Activated naive CD4-positive, alpha-beta T cell treated with anti-CD3 and anti-CD28 coated beads for 36 hours (primary cell): ENCODE data around the gene B3GNT7. TPM values are rescaled to one million over a fixed set of nuclear protein-coding genes. Genes with fewer than 3 reads are reported as not detected.

Experiments used
- CTCF ChIA-PET: fragments of 350-600 bp; sonication (Branson Sonifier 250); formaldehyde crosslinking; loops from one replicate; lab custom pipeline; 2021; ENCODE audit warnings: antibody characterized with exemption; lab: Charles Lee
- DNase-seq: peaks from one replicate; pipeline ENCODE4 v3.0.0-alpha.2; 2020
- H3K27ac Mint-ChIP-seq: one replicate; pipeline ENCODE4 v1.8.0; 2021; ENCODE audit warnings: mild to moderate bottlenecking, mixed read lengths
- H3K27me3 Mint-ChIP-seq: one replicate; pipeline ENCODE4 v1.8.0; 2021; ENCODE audit warnings: low read depth, mixed read lengths
- H3K36me3 Mint-ChIP-seq: one replicate; pipeline ENCODE4 v1.8.0; 2021; ENCODE audit warnings: low read depth, mixed read lengths
- H3K4me1 Mint-ChIP-seq: one replicate; pipeline ENCODE4 v1.8.0; 2021; ENCODE audit warnings: low read depth, mixed read lengths
- H3K4me3 Mint-ChIP-seq: one replicate; pipeline ENCODE4 v1.8.0; 2021; ENCODE audit warnings: mild to moderate bottlenecking, moderate library complexity, mixed read lengths
- H3K9me3 Mint-ChIP-seq: one replicate; pipeline ENCODE4 v1.8.0; 2021; ENCODE audit warnings: mixed read lengths
- intact Hi-C: fragments of 100-400 bp; cut with micrococcal nuclease; formaldehyde crosslinking; loops from one replicate; pipeline ENCODE4 v1.15.1; 2023
- total RNA-seq, 2 experiments: library from RNA; stranded (reverse); gene quantifications; one replicate each; pipeline ENCODE4 v1.2.3, GENCODE V29; 2021

B3GNT7 gene
- total RNA-seq, 2 experiments from 2014 or later, result not detected

GRCh38 chr2:231392431-231393148 lies 2.9 kb upstream of the B3GNT7 start:
- no peaks in the 10 kb centered on the region for H3K36me3 Mint-ChIP-seq
- no peak for DNase-seq
- CTCF ChIA-PET, result no interaction called here
- no peak overlapping the region for H3K4me3 Mint-ChIP-seq
- no peak overlapping the region for H3K27ac Mint-ChIP-seq
- H3K4me1 Mint-ChIP-seq, result peaks cover 12% of the 10 kb centered on the region
- peaks cover 31% of the 10 kb centered on the region for H3K27me3 Mint-ChIP-seq
- intact Hi-C loops, result no loop called here
- H3K9me3 Mint-ChIP-seq, result no peaks in the 10 kb centered on the region

- Mint-ChIP-seq H3K36me3 (no peaks in the 10 kb centered on the region), H3K27ac (no peak overlapping the region), H3K9me3 (no peaks in the 10 kb centered on the region), H3K4me1 (peaks cover 12% of the 10 kb centered on the region), H3K27me3 (peaks cover 31% of the 10 kb centered on the region), H3K4me3 (no peak overlapping the region)
- intact Hi-C loops, result no loop called here
- peak; percentile 22 for DNase-seq
- CTCF ChIA-PET, result interaction anchor here (0.7 to 1.0 kb wide), 2 partner anchors 18 to 80 kb away, joined by 3 read pairs; no protein-coding TSS in a partner anchor
Measured at GRCh38 chr2:231393149-231394131, 2.1 kb upstream of the B3GNT7 start.

GRCh38 chr2:231394211-231395141 lies 1.0 kb upstream of the B3GNT7 start:
- Mint-ChIP-seq H3K27me3 (peaks cover 28% of the 10 kb centered on the region), H3K4me3 (no peak overlapping the region), H3K36me3 (no peaks in the 10 kb centered on the region), H3K4me1 (peaks cover 12% of the 10 kb centered on the region), H3K27ac (no peak overlapping the region), H3K9me3 (no peaks in the 10 kb centered on the region)
- DNase-seq, result no peak
- intact Hi-C loops, result no loop called here
- CTCF ChIA-PET, result interaction anchor here (0.9 to 1.0 kb wide), 2 partner anchors 11 to 17 kb away, joined by 3 read pairs; no protein-coding TSS in a partner anchor

GRCh38 chr2:231396058-231396821 lies 730 bp downstream of the B3GNT7 start:
- Mint-ChIP-seq H3K27ac (no peak overlapping the region), H3K36me3 (no peaks in the 10 kb centered on the region), H3K27me3 (peaks cover 28% of the 10 kb centered on the region), H3K9me3 (no peaks in the 10 kb centered on the region), H3K4me3 (peak overlapping the region; percentile 21), H3K4me1 (peaks cover 12% of the 10 kb centered on the region)
- DNase-seq, result no peak
- intact Hi-C loops, result no loop called here
- CTCF ChIA-PET, result interaction anchor here (1.0 to 1.2 kb wide), 2 partner anchors 17 to 292 kb away, joined by 3 read pairs; no protein-coding TSS in a partner anchor

GRCh38 chr2:231397011-231397927 lies 1.8 kb downstream of the B3GNT7 start:
- intact Hi-C loops, result no loop called here
- no peak for DNase-seq
- Mint-ChIP-seq H3K4me3 (no peak overlapping the region), H3K9me3 (no peaks in the 10 kb centered on the region), H3K27me3 (peaks cover 28% of the 10 kb centered on the region), H3K36me3 (no peaks in the 10 kb centered on the region), H3K27ac (no peak overlapping the region), H3K4me1 (peaks cover 12% of the 10 kb centered on the region)
- CTCF ChIA-PET, result interaction anchor here (1.0 to 2.2 kb wide), 3 partner anchors 10 to 293 kb away, joined by 3 to 5 read pairs (median 3); no protein-coding TSS in a partner anchor

GRCh38 chr2:231397928-231398294 lies 2.4 kb downstream of the B3GNT7 start:
- Mint-ChIP-seq H3K27me3 (peaks cover 28% of the 10 kb centered on the region), H3K9me3 (no peaks in the 10 kb centered on the region), H3K4me3 (no peak overlapping the region), H3K4me1 (peaks cover 12% of the 10 kb centered on the region), H3K36me3 (no peaks in the 10 kb centered on the region), H3K27ac (no peak overlapping the region)
- DNase-seq, result no peak
- intact Hi-C loops, result no loop called here
- CTCF ChIA-PET, result interaction anchor here (2.2 kb wide), 1 partner anchor 9 kb away, joined by 5 read pairs; no protein-coding TSS in a partner anchor

- H3K4me3 Mint-ChIP-seq, result no peak overlapping the region
- H3K4me1 Mint-ChIP-seq, result peaks cover 7% of the 10 kb centered on the region
- H3K36me3 Mint-ChIP-seq, result no peaks in the 10 kb centered on the region
- no peaks in the 10 kb centered on the region for H3K9me3 Mint-ChIP-seq
- H3K27me3 Mint-ChIP-seq, result peaks cover 22% of the 10 kb centered on the region
- CTCF ChIA-PET, result interaction anchor here (2.2 kb wide), 1 partner anchor 8 kb away, joined by 5 read pairs; no protein-coding TSS in a partner anchor
- no peak overlapping the region for H3K27ac Mint-ChIP-seq
- DNase-seq, result no peak
- intact Hi-C loops, result no loop called here
Measured at GRCh38 chr2:231398585-231398984, 3.1 kb downstream of the B3GNT7 start.

GRCh38 chr2:231399046-231399852 lies 3.7 kb downstream of the B3GNT7 start:
- no peaks in the 10 kb centered on the region for H3K36me3 Mint-ChIP-seq
- H3K4me3 Mint-ChIP-seq, result no peak overlapping the region
- H3K27ac Mint-ChIP-seq, result no peak overlapping the region
- H3K9me3 Mint-ChIP-seq, result no peaks in the 10 kb centered on the region
- intact Hi-C loops, result no loop called here
- no peak for DNase-seq
- H3K27me3 Mint-ChIP-seq, result peaks cover 19% of the 10 kb centered on the region
- H3K4me1 Mint-ChIP-seq, result peaks cover 5% of the 10 kb centered on the region
- CTCF ChIA-PET, result interaction anchor here (1.7 to 2.2 kb wide), 2 partner anchors 8 to 171 kb away, joined by 5 to 8 read pairs; no protein-coding TSS in a partner anchor

GRCh38 chr2:231399853-231400680 lies 4.6 kb downstream of the B3GNT7 start:
- CTCF ChIA-PET, result interaction anchor here (0.7 to 2.2 kb wide), 5 partner anchors 7 to 172 kb away, joined by 3 to 8 read pairs (median 4); no protein-coding TSS in a partner anchor
- H3K4me3 Mint-ChIP-seq, result no peak overlapping the region
- H3K9me3 Mint-ChIP-seq, result no peaks in the 10 kb centered on the region
- intact Hi-C loops, result no loop called here
- H3K27me3 Mint-ChIP-seq, result peaks cover 12% of the 10 kb centered on the region
- peaks cover 4% of the 10 kb centered on the region for H3K4me1 Mint-ChIP-seq
- H3K36me3 Mint-ChIP-seq, result no peaks in the 10 kb centered on the region
- no peak overlapping the region for H3K27ac Mint-ChIP-seq
- no peak for DNase-seq
